GM23248 (cell line): ENCODE data around the gene KLK3. TPM values are rescaled to one million over a fixed set of nuclear protein-coding genes. Genes with fewer than 3 reads are reported as not detected.

Source experiments
- DNase-seq: peaks from one replicate; pipeline ENCODE4 v3.0.0-alpha.2; 2015
- H2AFZ ChIP-seq: fragments of 200-600 bp; sonication (generic); 2 replicates; pipeline ENCODE4 v1.6.1; 2016; ENCODE audit warnings: antibody characterized with exemption
- H3F3A ChIP-seq: fragments of 200-600 bp; sonication (generic); 2 replicates; pipeline ENCODE4 v1.6.1; 2016; ENCODE audit warnings: mild to moderate bottlenecking, antibody characterized with exemption, mixed run types; ENCODE audit not compliant: insufficient read depth
- H3K27ac ChIP-seq: fragments of 200-600 bp; sonication (generic); 2 replicates; pipeline ENCODE4 v1.5.1; 2016; ENCODE audit warnings: mild to moderate bottlenecking
- H3K27me3 ChIP-seq: fragments of 200-600 bp; sonication (generic); replicated peaks from 2 replicates; pipeline ENCODE4 v1.6.1; 2016; ENCODE audit warnings: mild to moderate bottlenecking; ENCODE audit not compliant: insufficient read depth
- H3K36me3 ChIP-seq: fragments of 200-600 bp; sonication (generic); 2 replicates; pipeline ENCODE4 v1.6.1; 2016; ENCODE audit warnings: low read depth, mild to moderate bottlenecking
- H3K4me1 ChIP-seq: fragments of 200-600 bp; sonication (generic); 2 replicates; pipeline ENCODE4 v1.6.1; 2016; ENCODE audit warnings: mild to moderate bottlenecking; ENCODE audit not compliant: insufficient read depth
- H3K4me2 ChIP-seq: fragments of 200-600 bp; sonication (generic); one replicate; pipeline ENCODE4 v1.6.1; 2016; ENCODE audit warnings: mild to moderate bottlenecking; ENCODE audit not compliant: unreplicated experiment
- H3K4me3 ChIP-seq: fragments of 200-600 bp; sonication (generic); 2 replicates; pipeline ENCODE4 v1.5.1; 2016; ENCODE audit warnings: mild to moderate bottlenecking
- H3K79me2 ChIP-seq: fragments of 200-600 bp; sonication (generic); 2 replicates; pipeline ENCODE4 v1.6.1; 2016; ENCODE audit warnings: mild to moderate bottlenecking; ENCODE audit not compliant: insufficient read depth
- H3K9ac ChIP-seq: fragments of 200-600 bp; sonication (generic); 2 replicates; pipeline ENCODE4 v1.6.1; 2016; ENCODE audit warnings: mild to moderate bottlenecking
- H3K9me2 ChIP-seq: fragments of 200-600 bp; sonication (generic); 2 replicates; pipeline ENCODE4 v1.6.1; 2016; ENCODE audit warnings: mixed run types, mild to moderate bottlenecking, moderate library complexity; ENCODE audit not compliant: insufficient read depth
- H3K9me3 ChIP-seq: fragments of 200-600 bp; sonication (generic); one replicate; pipeline ENCODE4 v1.6.1; 2017; ENCODE audit warnings: low read depth
- H4K20me1 ChIP-seq: fragments of 200-600 bp; sonication (generic); 2 replicates; pipeline ENCODE4 v1.6.0; 2016; ENCODE audit not compliant: insufficient read depth
- EZH2 ChIP-seq: fragments of 200-600 bp; sonication (generic); IDR thresholded peaks from 2 replicates; pipeline ENCODE4 v1.6.1; 2018; ENCODE audit warnings: antibody characterized with exemption, mild to moderate bottlenecking; ENCODE audit not compliant: insufficient read depth, poor library complexity, severe bottlenecking
- EZH2phosphoT487 ChIP-seq: fragments of 200-600 bp; sonication (generic); IDR thresholded peaks from 2 replicates; pipeline ENCODE4 v1.6.1; 2018; ENCODE audit warnings: antibody characterized with exemption, moderate library complexity, mild to moderate bottlenecking, low read depth; ENCODE audit not compliant: insufficient read depth
- WGBS, 2 experiments: methylation state at CpG; one replicate each; pipeline ENCODE4 v1.1.6; 2015 to 2017; ENCODE audit warnings: low lambda C conversion rate in 2 of 2, low coverage in 1 of 2; ENCODE audit errors: missing lambda C conversion rate in 2 of 2; 5-methylcytosine and 5-hydroxymethylcytosine counted together
- in situ Hi-C: fragments of 300-500 bp; cut with MboI; formaldehyde crosslinking; loops from 2 replicates; pipeline ENCODE4 v1.15.0; 2020
- polyA plus RNA-seq: library from polyadenylated mRNA; unstranded; fragments of >200 nt; fragmentation: Nextera tagmentation; extraction: Ambion mirVana; gene quantifications from 2 replicates; pipeline ENCODE4 v1.2.1, GENCODE V29; 2016
- total RNA-seq: library from RNA; depleted of rRNA; stranded (reverse); fragments of >200 nt; shearing (Covaris generic); gene quantifications from 2 replicates; pipeline ENCODE4 v1.2.3, GENCODE V29; 2014

The KLK3 gene
- total and polyA plus RNA-seq, 2 experiments from 2014 or later: not detected

GRCh38 chr19:50878851-50879250, 24.1 kb downstream of the KLK3 start:
- H3K4me1 ChIP-seq: no peaks in the 10 kb centered on the region
- in situ Hi-C loops: no loop called here
- no peaks in the 10 kb centered on the region for H4K20me1 ChIP-seq
- H3K9me2 ChIP-seq: no peaks in the 10 kb centered on the region
- H3K36me3 ChIP-seq: no peaks in the 10 kb centered on the region
- H3K79me2 ChIP-seq: no peaks in the 10 kb centered on the region
- no peaks in the 10 kb centered on the region for H3F3A ChIP-seq
- TF ChIP-seq EZH2phosphoT487: no peak
- no peak overlapping the region for H3K9ac ChIP-seq
- no peak overlapping the region for H2AFZ ChIP-seq
- peaks cover 7% of the 10 kb centered on the region for H3K27me3 ChIP-seq
- no peak overlapping the region for H3K4me2 ChIP-seq
- H3K9me3 ChIP-seq: no peaks in the 10 kb centered on the region
- 19 to 21% methylated on average over 5 of the region's 5 CpGs for WGBS, 2 experiments
- H3K4me3 ChIP-seq: no peak overlapping the region
- no peak for DNase-seq
- no peak overlapping the region for H3K27ac ChIP-seq

- in situ Hi-C loops: no loop called here
- no peaks in the 10 kb centered on the region for H4K20me1 ChIP-seq
- H3K9me2 ChIP-seq: no peaks in the 10 kb centered on the region
- no peak overlapping the region for H3K9ac ChIP-seq
- no peaks in the 10 kb centered on the region for H3K4me1 ChIP-seq
- H2AFZ ChIP-seq: no peak overlapping the region
- WGBS, 2 experiments: 44 to 49% methylated on average over 5 of the region's 5 CpGs
- no peaks in the 10 kb centered on the region for H3K36me3 ChIP-seq
- H3K79me2 ChIP-seq: no peaks in the 10 kb centered on the region
- no peak overlapping the region for H3K4me3 ChIP-seq
- H3K27ac ChIP-seq: no peak overlapping the region
- no peaks in the 10 kb centered on the region for H3F3A ChIP-seq
- peaks cover 7% of the 10 kb centered on the region for H3K27me3 ChIP-seq
- no peak overlapping the region for H3K4me2 ChIP-seq
- no peak for DNase-seq
- TF ChIP-seq EZH2phosphoT487: no peak
- H3K9me3 ChIP-seq: no peaks in the 10 kb centered on the region
Observed at GRCh38 chr19:50880241-50880640, 25.5 kb downstream of the KLK3 start.

- Histone ChIP-seq H3K9me3 (no peaks in the 10 kb centered on the region), H3K79me2 (no peaks in the 10 kb centered on the region), H3K4me1 (no peaks in the 10 kb centered on the region), H3K9ac (no peak overlapping the region), H3K4me3 (no peak overlapping the region), H3K27me3 (peaks cover 6% of the 10 kb centered on the region; the same call in 1 of the 2 replicates), H3K27ac (no peak overlapping the region), H3K9me2 (no peaks in the 10 kb centered on the region), H2AFZ (no peak overlapping the region), H4K20me1 (no peaks in the 10 kb centered on the region), H3K36me3 (no peaks in the 10 kb centered on the region), H3K4me2 (no peak overlapping the region), H3F3A (no peaks in the 10 kb centered on the region)
- no peak for DNase-seq
- TF ChIP-seq EZH2 (no peak), EZH2phosphoT487 (no peak)
- WGBS, 2 experiments: 9 to 17% methylated on average over 3 of the region's 3 CpGs
- in situ Hi-C loops: no loop called here
Observed at GRCh38 chr19:50882188-50882587, 27.5 kb downstream of the KLK3 start.

GRCh38 chr19:50889638-50890037, 34.9 kb downstream of the KLK3 start:
- in situ Hi-C loops: no loop called here
- no peak overlapping the region for H3K27ac ChIP-seq
- H3K4me2 ChIP-seq: no peak overlapping the region
- H4K20me1 ChIP-seq: no peaks in the 10 kb centered on the region
- peaks cover 6% of the 10 kb centered on the region; the same call in 1 of the 2 replicates for H3K27me3 ChIP-seq
- H3K9me2 ChIP-seq: no peaks in the 10 kb centered on the region
- TF ChIP-seq EZH2phosphoT487 (no peak), EZH2 (no peak)
- WGBS, 2 experiments: 3% methylated on average over 3 of the region's 3 CpGs
- no peaks in the 10 kb centered on the region for H3K4me1 ChIP-seq
- no peak for DNase-seq
- H3K36me3 ChIP-seq: no peaks in the 10 kb centered on the region
- H3K4me3 ChIP-seq: no peak overlapping the region
- no peaks in the 10 kb centered on the region for H3K9me3 ChIP-seq
- no peak overlapping the region for H2AFZ ChIP-seq
- peaks cover 6% of the 10 kb centered on the region; the same call in 1 of the 2 replicates for H3F3A ChIP-seq
- H3K79me2 ChIP-seq: no peaks in the 10 kb centered on the region
- no peak overlapping the region for H3K9ac ChIP-seq

GRCh38 chr19:50890422-50891252, 35.9 kb downstream of the KLK3 start:
- no peaks in the 10 kb centered on the region for H3K9me2 ChIP-seq
- in situ Hi-C loops: no loop called here
- no peak overlapping the region for H3K4me3 ChIP-seq
- H3K4me2 ChIP-seq: no peak overlapping the region
- 30 to 40% methylated on average over 5 of the region's 5 CpGs for WGBS, 2 experiments
- no peaks in the 10 kb centered on the region for H4K20me1 ChIP-seq
- H3K27ac ChIP-seq: no peak overlapping the region
- peak; percentile 61 for DNase-seq
- H3K36me3 ChIP-seq: no peaks in the 10 kb centered on the region
- no peaks in the 10 kb centered on the region for H3K79me2 ChIP-seq
- no peaks in the 10 kb centered on the region for H3K9me3 ChIP-seq
- H3K4me1 ChIP-seq: no peaks in the 10 kb centered on the region
- H3K9ac ChIP-seq: no peak overlapping the region
- H3K27me3 ChIP-seq: peaks cover 6% of the 10 kb centered on the region; the same call in 1 of the 2 replicates
- peaks cover 6% of the 10 kb centered on the region; the same call in 1 of the 2 replicates for H3F3A ChIP-seq
- no peak for TF ChIP-seq EZH2
- no peak for TF ChIP-seq EZH2phosphoT487
- no peak overlapping the region for H2AFZ ChIP-seq
